Naive thymus-derived CD4-positive, alpha-beta T cell (primary cell): ENCODE results near the gene BCAN. TPM values are rescaled to one million over a fixed set of nuclear protein-coding genes. Genes with fewer than 3 reads are reported as not detected.
A peak's percentile ranks its signal among the peaks of the same experiment; 100 is the strongest.
"Not testable (repeated sequence)": the region's sequence is repeated elsewhere in the genome, so short reads cannot be mapped to it uniquely, and the experiment has no call there.

Experiments
- ATAC-seq: fragments of 150-1000 bp; cut with Tn5 transposase; 2 replicates; pipeline ENCODE4 v1.10.0; 2021; ENCODE audit warnings: mild to moderate bottlenecking, moderate library complexity
- CTCF ChIA-PET: fragments of 350-600 bp; sonication (Branson Sonifier 250); formaldehyde crosslinking; loops from one replicate; lab custom pipeline; 2021; ENCODE audit warnings: antibody characterized with exemption; lab: Charles Lee
- POLR2A ChIA-PET: fragments of 350-600 bp; sonication (Branson Sonifier 250); formaldehyde crosslinking; loops from one replicate; lab custom pipeline; 2021; ENCODE audit warnings: antibody characterized with exemption, inconsistent platforms; lab: Charles Lee
- DNase-seq, 9 donors: peaks; one replicate each; pipeline versions ENCODE4 v3.0.0 to v3.0.0-alpha.2; 2020 to 2022; ENCODE audit warnings: mixed read lengths in 1 of 9
- H3K27ac ChIP-seq: one replicate; pipeline ENCODE4 v1.7.0; 2013; ENCODE audit warnings: mild to moderate bottlenecking, low read depth, low read length, moderate library complexity
- H3K27me3 ChIP-seq, 2 donors: one replicate each; pipeline ENCODE4 v1.7.0; 2013; ENCODE audit warnings: low read length in 2 of 2, mild to moderate bottlenecking in 2 of 2, moderate library complexity in 2 of 2; ENCODE audit not compliant: control insufficient read depth in 2 of 2, insufficient read depth in 2 of 2
- H3K36me3 ChIP-seq, 3 experiments: 1 replicate in 2 of 3; 2 replicates in 1 of 3; pipeline ENCODE4 v1.7.0; 2013; ENCODE audit warnings: low read length in 3 of 3, mild to moderate bottlenecking in 3 of 3, moderate library complexity in 1 of 3; ENCODE audit not compliant: insufficient read depth in 3 of 3, control insufficient read depth in 2 of 3
- H3K4me1 ChIP-seq, 2 donors: one replicate each; pipeline ENCODE4 v1.7.0; 2013; ENCODE audit warnings: low read length in 2 of 2, mild to moderate bottlenecking in 2 of 2, moderate library complexity in 1 of 2; ENCODE audit not compliant: control insufficient read depth in 2 of 2, insufficient read depth in 2 of 2
- H3K4me3 ChIP-seq: 2 replicates; pipeline ENCODE4 v1.7.0; 2013; ENCODE audit warnings: mild to moderate bottlenecking, low read length
- H3K9me3 ChIP-seq, 3 experiments: 1 replicate in 2 of 3; 2 replicates in 1 of 3; pipeline ENCODE4 v1.7.0; 2013; ENCODE audit warnings: low read length in 3 of 3; ENCODE audit not compliant: control insufficient read depth in 2 of 3
- H3K27ac Mint-ChIP-seq, 9 donors: one replicate each; pipeline ENCODE4 v1.8.0; 2020 to 2022; ENCODE audit warnings: mixed read lengths in 9 of 9, mild to moderate bottlenecking in 8 of 9, moderate library complexity in 5 of 9, inconsistent platforms in 2 of 9
- H3K27me3 Mint-ChIP-seq, 5 donors: one replicate each; pipeline ENCODE4 v1.8.0; 2021 to 2022; ENCODE audit warnings: mixed read lengths in 5 of 5, mild to moderate bottlenecking in 1 of 5
- H3K36me3 Mint-ChIP-seq, 5 donors: one replicate each; pipeline ENCODE4 v1.8.0; 2020 to 2022; ENCODE audit warnings: mixed read lengths in 5 of 5, mild to moderate bottlenecking in 3 of 5, inconsistent platforms in 1 of 5
- H3K4me1 Mint-ChIP-seq, 7 donors: one replicate each; pipeline ENCODE4 v1.8.0; 2020 to 2022; ENCODE audit warnings: mixed read lengths in 7 of 7, mild to moderate bottlenecking in 3 of 7, inconsistent platforms in 1 of 7
- H3K4me3 Mint-ChIP-seq, 10 donors: one replicate each; pipeline ENCODE4 v1.8.0; 2020 to 2022; ENCODE audit warnings: mild to moderate bottlenecking in 10 of 10, mixed read lengths in 10 of 10, moderate library complexity in 6 of 10, inconsistent platforms in 2 of 10
- H3K9me3 Mint-ChIP-seq, 11 donors: one replicate each; pipeline ENCODE4 v1.8.0; 2020 to 2022; ENCODE audit warnings: mixed read lengths in 11 of 11, mild to moderate bottlenecking in 4 of 11, inconsistent platforms in 1 of 11, moderate library complexity in 1 of 11
- intact Hi-C, 2 donors: fragments of 100-400 bp; cut with micrococcal nuclease; formaldehyde crosslinking; loops; one replicate each; pipeline ENCODE4 v1.15.1; 2023
- polyA plus RNA-seq, 2 donors: library from polyadenylated mRNA; unstranded; fragments of 300-500 nt; fragmentation: Illumina TruSeq; gene quantifications; one replicate each; pipeline ENCODE4 v1.2.3, GENCODE V29; 2021
- total RNA-seq, 6 experiments: library from RNA in 5 of 6; stranded (reverse) in 5 of 6; gene quantifications; 1 replicate in 5 of 6; 2 replicates in 1 of 6; pipeline ENCODE4 v1.2.3 and lab custom pipeline; 2021 to 2026

The BCAN gene
- total and polyA plus RNA-seq, 7 experiments from 2014 or later = not detected

DNA sequence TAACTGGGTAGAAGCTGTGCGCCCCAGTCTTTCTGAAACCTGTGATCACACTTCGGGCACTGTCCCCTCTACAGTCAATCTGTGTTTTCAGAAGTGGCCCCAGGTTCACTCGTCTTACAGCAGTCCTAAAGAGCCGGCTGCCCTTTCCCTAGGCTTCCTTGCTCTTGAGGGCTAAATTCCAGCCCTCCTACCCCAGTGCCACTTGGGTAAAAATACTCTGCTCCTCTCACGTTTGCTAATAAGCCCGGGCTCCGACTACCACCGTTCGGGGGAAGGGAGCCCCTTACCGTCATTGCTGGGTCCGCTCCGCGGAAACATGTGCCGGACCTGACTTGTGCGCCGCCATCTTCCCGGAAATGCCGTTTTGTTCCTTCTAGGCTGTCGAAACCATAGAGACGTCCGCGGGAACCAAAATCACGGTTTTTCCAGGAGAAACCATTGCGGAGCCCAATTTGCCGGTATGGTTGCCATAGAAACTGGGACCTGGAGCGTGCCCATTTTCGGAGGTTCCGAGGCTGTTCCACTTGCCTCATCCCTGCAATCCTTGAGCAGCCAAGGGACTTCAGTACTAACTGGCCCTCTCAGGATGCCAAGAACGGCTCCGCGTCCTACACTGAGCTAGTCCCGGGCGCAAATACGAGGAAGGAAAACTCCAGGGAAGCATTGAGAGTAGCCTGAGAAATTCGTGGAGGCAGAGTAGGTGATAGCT, 40.6 kb upstream of the BCAN start, which contains the start of gene GPATCH4:
Gene GPATCH4, minus strand, starts transcription at position 358 of the 709 bp plus-strand sequence.
- ChIA-PET CTCF (interaction anchor here (0.6 to 1.2 kb wide), 5 partner anchors 16 to 218 kb away, joined by 3 to 6 read pairs (median 4); no protein-coding TSS in a partner anchor), POLR2A (interaction anchor here (0.8 to 7.5 kb wide), 11 partner anchors 9 to 144 kb away, joined by 3 to 58 read pairs (median 4); partner anchors contain the start of genes MEF2D, MRPL24 and NAXE)
- no peaks in the 10 kb centered on the region for H3K9me3 ChIP-seq
- peaks cover 9 to 19% of the 10 kb centered on the region in 2 donors for H3K4me1 ChIP-seq
- peak within 1 kb of the TSS; percentile 92 to 99 (median 94) for H3K27ac Mint-ChIP-seq
- H3K4me3 Mint-ChIP-seq = peak within 1 kb of the TSS; percentile 90 to 100 (median 93)
- intact Hi-C loops = loop anchor here (1.0 to 2.0 kb wide), 9 partner anchors 8 to 263 kb away; partner anchors contain the start of genes NAXE (in 2 of the 2), CCT3 (in 1 of the 2), MEF2D (in 1 of the 2) and TSACC (in 1 of the 2)
- no peaks in the 10 kb centered on the region for H3K27me3 Mint-ChIP-seq
- ATAC-seq (peak; percentile 88), DNase-seq (peak; percentile 49 to 79 (median 74))
- H3K4me1 Mint-ChIP-seq = peaks cover 24 to 41% (median 36%) of the 10 kb centered on the region in 7 donors
- H3K27me3 ChIP-seq = no peaks in the 10 kb centered on the region
- H3K9me3 Mint-ChIP-seq = no peaks in the 10 kb centered on the region
- H3K36me3 Mint-ChIP-seq = peaks cover 0 to 12% (median 8%) of the 10 kb centered on the region in 5 donors
- peaks cover 0 to 29% (median 3%) of the 10 kb centered on the region in 3 experiments for H3K36me3 ChIP-seq
- peak within 1 kb of the TSS; percentile 86 for H3K27ac ChIP-seq
- peak within 1 kb of the TSS; percentile 68 for H3K4me3 ChIP-seq

DNA sequence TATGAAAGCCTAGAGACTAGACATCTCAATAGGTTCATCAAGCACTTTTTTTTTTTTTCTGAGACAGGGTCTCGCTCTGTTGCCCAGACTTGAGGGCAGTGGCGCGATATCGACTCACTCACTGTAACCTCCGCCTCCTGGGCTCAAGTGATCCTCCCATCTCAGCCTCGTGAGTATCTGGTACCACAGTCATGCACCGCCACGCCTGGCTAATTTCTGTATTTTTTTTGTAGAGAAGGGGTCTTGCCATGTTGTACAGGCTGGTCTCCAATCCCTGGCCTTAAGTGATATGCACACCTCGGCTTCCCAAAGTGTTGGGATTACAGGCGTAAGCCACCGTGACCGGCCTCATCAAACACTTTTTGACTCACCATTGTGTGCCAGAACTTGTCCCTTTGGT, 40.0 kb upstream of the BCAN start:
- Mint-ChIP-seq H3K4me1 (peaks cover 24 to 41% (median 36%) of the 10 kb centered on the region in 7 donors), H3K36me3 (peaks cover 0 to 11% (median 5%) of the 10 kb centered on the region in 5 donors), H3K27me3 (peaks cover 0 to 3% (median 0%) of the 10 kb centered on the region in 5 donors), H3K4me3 (peak overlapping the region; percentile 90 to 100 (median 93)), H3K9me3 (no peaks in the 10 kb centered on the region), H3K27ac (peak overlapping the region; percentile 92 to 99 (median 94))
- DNase-seq = no peak
- Histone ChIP-seq H3K4me3 (peak overlapping the region; percentile 68), H3K36me3 (peaks cover 0 to 22% (median 0%) of the 10 kb centered on the region in 3 experiments), H3K4me1 (peaks cover 9 to 19% of the 10 kb centered on the region in 2 donors), H3K27me3 (no peaks in the 10 kb centered on the region), H3K9me3 (no peaks in the 10 kb centered on the region), H3K27ac (peak overlapping the region; percentile 86)
- POLR2A ChIA-PET = interaction anchor here (1.0 to 7.5 kb wide), 6 partner anchors 9 to 144 kb away, joined by 3 to 58 read pairs (median 6); partner anchors contain the start of genes MRPL24 and NAXE
- ATAC-seq = no peak
- CTCF ChIA-PET = interaction anchor here (0.6 to 0.8 kb wide), 5 partner anchors 15 to 1858 kb away, joined by 3 to 6 read pairs (median 4); no protein-coding TSS in a partner anchor
- intact Hi-C loops = loop anchor here (1.0 to 2.0 kb wide), 9 partner anchors 7 to 264 kb away; partner anchors contain the start of genes NAXE (in 2 of the 2), CCT3 (in 1 of the 2), MEF2D (in 1 of the 2) and TSACC (in 1 of the 2)

DNA sequence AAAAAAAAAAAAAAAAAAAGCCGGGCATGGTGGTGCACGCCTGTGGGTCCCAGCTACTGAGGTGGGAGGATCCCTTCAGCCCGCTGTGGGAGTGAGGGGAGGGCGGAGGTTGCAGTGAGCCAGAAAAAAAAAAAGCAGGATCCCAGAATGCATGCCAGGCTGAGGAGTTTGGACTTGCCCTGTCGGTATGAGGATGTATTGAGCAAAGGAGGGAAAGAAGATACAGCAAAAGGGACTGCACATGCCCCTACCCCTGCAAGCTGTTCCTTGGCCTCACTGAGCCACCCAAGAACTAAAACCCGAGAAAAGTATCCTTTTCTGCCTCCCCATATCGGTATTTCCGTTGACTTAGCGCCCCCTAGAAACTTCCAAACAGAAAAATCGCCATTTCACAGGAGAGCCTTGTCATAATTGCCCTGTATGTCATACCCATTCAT, 39.3 kb upstream of the BCAN start:
- Mint-ChIP-seq H3K4me3 (peak overlapping the region; percentile 31 to 93 (median 75)), H3K9me3 (no peaks in the 10 kb centered on the region), H3K27ac (peak overlapping the region in 5 of 9 donors; percentile 30 to 93 (median 81)), H3K36me3 (peaks cover 0 to 6% (median 3%) of the 10 kb centered on the region in 5 donors), H3K27me3 (peaks cover 0 to 3% (median 0%) of the 10 kb centered on the region in 5 donors), H3K4me1 (peaks cover 23 to 41% (median 36%) of the 10 kb centered on the region in 7 donors)
- Histone ChIP-seq H3K27ac (no peak overlapping the region), H3K9me3 (no peaks in the 10 kb centered on the region), H3K27me3 (no peaks in the 10 kb centered on the region), H3K4me3 (no peak overlapping the region), H3K4me1 (peaks cover 9 to 19% of the 10 kb centered on the region in 2 donors), H3K36me3 (peaks cover 0 to 16% (median 0%) of the 10 kb centered on the region in 3 experiments)
- intact Hi-C loops = no loop called here
- ChIA-PET POLR2A (interaction anchor here (0.7 to 7.5 kb wide), 3 partner anchors 10 to 217 kb away, joined by 3 to 58 read pairs (median 8); partner anchors contain the start of genes MEF2D and NAXE), CTCF (interaction anchor here (0.6 to 1.1 kb wide), 4 partner anchors 21 to 1859 kb away, joined by 3 to 4 read pairs (median 3); no protein-coding TSS in a partner anchor)
- no peak for ATAC-seq
- DNase-seq = no peak

DNA sequence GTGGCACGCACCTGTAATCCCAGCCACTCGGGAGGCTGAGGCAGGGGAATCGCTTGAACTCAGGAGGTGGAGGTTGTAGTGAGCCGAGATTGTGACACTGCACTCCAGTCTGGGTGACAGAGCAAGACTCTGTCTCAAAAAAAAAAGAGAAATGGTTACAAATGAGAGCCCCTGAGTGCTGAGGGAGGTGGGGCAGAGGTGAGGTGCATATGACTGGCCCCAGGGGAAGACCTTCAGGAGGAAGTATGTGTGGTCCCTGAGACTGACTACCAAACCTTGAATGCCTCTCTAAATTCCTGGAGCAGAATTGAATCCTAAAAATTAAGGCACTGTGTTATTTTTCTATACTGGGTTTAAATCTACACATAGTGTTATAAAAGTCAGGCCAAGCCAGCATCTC, 34.6 kb upstream of the BCAN start:
- H3K27ac ChIP-seq, H3K27me3 ChIP-seq, DNase-seq, H3K9me3 Mint-ChIP-seq, H3K4me3 ChIP-seq, ATAC-seq, H3K4me1 ChIP-seq, CTCF ChIA-PET, H3K36me3 Mint-ChIP-seq, H3K9me3 ChIP-seq, H3K27ac Mint-ChIP-seq, H3K36me3 ChIP-seq, H3K4me3 Mint-ChIP-seq, POLR2A ChIA-PET: not testable (repeated sequence)
- intact Hi-C loops = loop anchor here in 1 of 2 donors (5.0 kb wide), 1 partner anchor 35 kb away; the partner anchor contains the start of gene IQGAP3
- Mint-ChIP-seq H3K4me1 (peaks cover 4 to 20% (median 13%) of the 10 kb centered on the region in 7 donors), H3K27me3 (peaks cover 0 to 21% (median 9%) of the 10 kb centered on the region in 5 donors)

DNA sequence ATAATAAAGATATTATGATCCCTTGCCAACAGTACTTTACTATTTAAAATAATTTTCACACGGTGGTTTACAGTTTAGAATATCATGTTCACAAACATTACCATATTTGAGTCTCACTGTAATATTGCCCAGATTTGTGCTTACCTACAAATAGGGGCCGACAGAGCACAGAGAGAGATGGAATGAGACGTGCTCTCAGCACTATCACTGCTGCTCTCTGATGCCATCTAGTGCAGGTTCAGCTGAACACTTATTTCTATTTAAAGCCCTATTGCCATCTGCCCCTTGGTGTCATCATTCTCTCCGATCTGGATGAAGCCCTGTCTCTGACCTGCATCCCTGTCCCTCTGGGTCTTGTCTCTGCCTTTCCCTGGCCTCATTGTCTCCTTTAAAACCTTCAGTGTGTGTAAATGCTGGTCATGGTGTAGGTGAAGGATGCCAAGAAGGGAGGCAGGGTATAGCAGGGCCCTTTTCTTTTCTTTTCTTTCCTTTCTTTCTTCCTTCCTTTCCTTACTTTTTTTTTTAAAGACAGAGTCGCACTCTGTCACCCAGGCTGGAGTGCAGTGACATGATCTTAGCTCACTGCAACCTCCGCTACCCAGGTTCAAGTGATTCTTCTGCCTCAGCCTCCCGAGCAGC, 33.8 kb upstream of the BCAN start:
- Mint-ChIP-seq H3K27ac (no peak overlapping the region), H3K36me3 (no peaks in the 10 kb centered on the region), H3K27me3 (peaks cover 0 to 27% (median 14%) of the 10 kb centered on the region in 5 donors), H3K4me3 (no peak overlapping the region), H3K4me1 (peaks cover 0 to 12% (median 6%) of the 10 kb centered on the region in 7 donors), H3K9me3 (no peaks in the 10 kb centered on the region)
- DNase-seq (peak in 7 of 9 donors; percentile 55 to 79 (median 72)), ATAC-seq (peak; percentile 97)
- POLR2A ChIA-PET = interaction anchor here (0.5 to 1.7 kb wide), 7 partner anchors 16 to 158 kb away, joined by 3 to 5 read pairs (median 3); partner anchors contain the start of gene NAXE
- Histone ChIP-seq H3K4me3 (no peak overlapping the region), H3K36me3 (no peaks in the 10 kb centered on the region), H3K9me3 (no peaks in the 10 kb centered on the region), H3K27ac (no peak overlapping the region), H3K27me3 (no peaks in the 10 kb centered on the region), H3K4me1 (peaks cover 0 to 4% of the 10 kb centered on the region in 2 donors)
- CTCF ChIA-PET = interaction anchor here (0.6 to 1.8 kb wide), 24 partner anchors 9 to 224 kb away, joined by 3 to 26 read pairs (median 4); partner anchors contain the start of gene NAXE
- intact Hi-C loops = loop anchor here (1.0 to 5.0 kb wide), 6 partner anchors 24 to 223 kb away; partner anchors contain the start of gene IQGAP3 (in 1 of the 2)
